GM10847 (cell line): ENCODE results near the gene TTC9C.
A peak's percentile ranks its signal among the peaks of the same experiment; 100 is the strongest.

Experiments used
- POLR2A ChIP-seq: IDR thresholded peaks from 2 replicates; pipeline ENCODE4 v1.6.1; 2011; ENCODE audit not compliant: insufficient read length; ENCODE audit errors: extremely low read depth

TTC9C gene

GRCh38 chr11:62726915-62727164, 1.4 kb upstream of the TTC9C start:
- no peak for TF ChIP-seq POLR2A

GRCh38 chr11:62727165-62727871, 968 bp upstream of the TTC9C start, which contains the start of gene HNRNPUL2:
Gene HNRNPUL2 (minus strand): TSS chr11:62727457. CDS start chr11:62727156, 301 bp downstream.
- TF ChIP-seq POLR2A, result peak; percentile 92

- TF ChIP-seq POLR2A, result no peak
These were observed 465 bp upstream of the TTC9C start for GRCh38 chr11:62727872-62728170.

GRCh38 chr11:62732830-62733229, 4.5 kb downstream of the TTC9C start:
- no peak for TF ChIP-seq POLR2A

- no peak for TF ChIP-seq POLR2A
These were observed 8.9 kb downstream of the TTC9C start for GRCh38 chr11:62737196-62737595.

- TF ChIP-seq POLR2A, result no peak
These were observed 19.3 kb downstream of the TTC9C start for GRCh38 chr11:62747475-62748160.

DNA sequence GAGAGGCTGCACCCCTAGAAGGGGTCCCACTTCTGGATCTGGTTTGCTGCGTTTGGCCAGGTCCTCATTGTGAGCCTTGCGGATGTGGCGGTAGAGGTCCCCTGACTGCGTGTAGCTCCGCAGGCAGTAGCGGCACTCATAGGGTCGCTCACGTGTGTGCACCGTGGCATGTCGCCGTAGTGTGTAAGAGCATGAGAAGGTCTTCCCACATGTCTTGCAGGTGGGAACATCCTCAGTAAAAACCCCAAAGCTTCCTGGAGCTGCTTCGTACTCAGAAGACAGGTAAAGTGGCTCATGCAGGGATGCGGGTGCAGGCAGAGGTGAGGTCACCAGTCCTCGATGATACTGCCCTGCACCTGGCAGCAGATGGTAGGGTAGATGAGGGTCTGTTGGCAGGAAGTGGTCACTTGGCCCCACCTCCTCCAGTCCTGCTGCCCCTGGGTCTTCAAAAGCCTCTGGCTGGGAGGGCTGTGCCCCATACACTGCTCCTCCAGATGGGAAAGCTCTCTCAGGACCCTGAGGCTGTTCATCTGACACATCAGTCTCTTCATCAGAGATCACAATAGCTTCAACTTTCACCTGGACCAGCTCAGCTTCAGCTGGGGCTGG, 24.0 kb downstream of the TTC9C start:
- TF ChIP-seq POLR2A, result no peak

DNA sequence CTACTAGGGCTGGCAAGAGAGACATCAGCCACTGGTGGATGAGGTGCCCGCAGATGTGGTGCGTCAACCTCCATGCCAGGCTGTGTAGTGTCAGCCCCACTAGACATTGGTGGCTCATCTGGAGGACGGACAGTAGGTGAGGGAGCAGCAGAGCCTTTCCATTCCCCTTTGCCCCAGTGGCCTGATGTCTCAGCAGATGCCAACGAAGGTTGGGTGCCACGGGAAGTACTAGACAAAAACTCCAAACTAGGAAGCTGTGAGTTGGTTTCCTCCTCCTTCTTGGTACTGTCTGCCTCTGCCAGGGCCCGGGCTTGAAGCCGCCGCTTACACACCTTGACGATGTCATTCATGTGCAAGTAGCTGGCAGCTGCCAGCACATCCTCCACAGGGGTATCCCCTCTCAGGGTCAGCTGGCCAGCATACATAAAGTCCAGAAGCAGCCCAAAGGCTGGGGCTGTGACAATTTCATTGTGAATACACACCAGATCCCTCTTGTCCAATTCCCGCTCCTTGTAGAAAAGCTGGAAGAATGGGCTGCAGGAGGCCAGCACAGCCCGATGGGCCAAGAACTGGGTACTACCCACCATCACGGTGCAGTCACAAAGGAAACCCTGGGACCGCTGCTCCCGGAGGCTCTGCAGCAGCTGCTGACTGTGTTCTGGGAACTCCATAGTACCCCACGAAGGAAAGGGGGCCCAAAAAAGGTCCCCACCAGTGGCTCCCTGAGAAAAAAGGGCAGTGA, 24.9 kb downstream of the TTC9C start:
- TF ChIP-seq POLR2A, result no peak

GRCh38 chr11:62753736-62754603, 25.7 kb downstream of the TTC9C start, which contains the start of gene ZBTB3:
Gene ZBTB3 (minus strand): TSS chr11:62754160. CDS start chr11:62753664, 496 bp downstream.
- peak; percentile 57 for TF ChIP-seq POLR2A

DNA sequence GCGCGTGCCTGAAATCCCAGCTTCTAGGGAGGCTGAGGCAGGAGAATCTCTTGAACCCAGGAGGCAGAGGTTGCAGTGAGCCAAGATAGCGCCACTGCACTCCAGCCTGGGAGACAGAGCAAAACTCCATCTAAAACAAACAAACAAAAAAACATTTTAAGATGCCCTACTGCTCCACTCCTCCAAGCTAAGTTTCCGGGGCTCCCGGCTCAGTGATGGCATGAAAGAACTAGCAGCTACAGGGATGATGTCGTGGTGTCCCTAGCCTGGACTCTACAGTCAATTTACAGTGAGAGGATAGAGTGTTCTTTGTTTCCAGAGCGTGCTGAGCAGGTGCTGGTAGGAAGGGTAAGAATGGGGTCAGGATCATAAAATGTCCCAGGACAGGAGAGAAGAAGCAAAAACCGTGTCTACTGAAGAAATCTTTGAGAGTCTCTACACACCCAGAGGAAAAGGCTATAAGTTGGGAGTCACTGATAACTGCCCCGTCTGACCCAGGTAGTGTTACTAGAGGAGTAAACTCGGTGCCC, 26.9 kb downstream of the TTC9C start:
- TF ChIP-seq POLR2A, result no peak

DNA sequence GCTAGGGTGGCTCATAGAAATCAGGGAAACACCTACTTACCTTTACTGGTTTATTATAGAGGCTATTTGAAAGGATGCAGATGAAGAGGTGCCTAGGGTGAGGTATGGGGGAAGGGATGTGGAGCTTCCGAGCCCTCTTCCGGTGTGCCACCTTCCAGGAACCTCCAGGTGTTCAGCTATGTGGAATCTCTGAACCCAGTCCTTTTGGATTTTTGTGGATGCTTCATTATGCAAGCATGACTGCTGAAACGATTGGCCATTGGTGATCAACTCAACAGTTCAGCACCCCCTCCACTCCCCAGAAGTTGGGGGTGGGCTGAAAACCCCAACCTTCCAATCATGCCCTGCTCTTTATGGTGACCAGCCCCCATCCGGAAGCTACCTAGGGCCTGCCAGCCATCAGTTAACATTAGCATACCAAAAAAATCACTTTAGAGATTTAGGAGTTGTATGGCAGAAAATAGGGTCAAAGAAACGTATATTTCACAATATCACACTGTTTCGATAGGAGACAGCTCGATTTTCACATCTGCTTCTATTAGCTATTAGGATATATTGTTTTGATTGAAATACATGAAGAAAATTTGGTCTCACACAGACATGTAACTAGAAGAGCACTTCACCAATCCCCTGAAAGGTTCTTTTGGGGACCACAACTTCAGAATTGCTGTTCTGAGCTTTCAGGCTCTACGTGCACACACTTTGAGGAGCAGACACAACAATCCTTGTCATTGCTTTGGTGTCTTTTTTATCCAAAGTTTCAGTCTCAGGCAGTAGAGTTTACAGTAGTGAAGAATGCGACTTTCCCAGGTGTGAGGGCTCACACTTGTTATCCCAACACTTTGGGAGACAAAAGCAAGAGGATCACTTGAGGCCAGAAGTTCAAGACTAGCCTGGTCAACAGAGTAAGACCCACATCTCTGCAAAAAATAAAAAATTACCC, 29.8 kb downstream of the TTC9C start:
- no peak for TF ChIP-seq POLR2A

DNA sequence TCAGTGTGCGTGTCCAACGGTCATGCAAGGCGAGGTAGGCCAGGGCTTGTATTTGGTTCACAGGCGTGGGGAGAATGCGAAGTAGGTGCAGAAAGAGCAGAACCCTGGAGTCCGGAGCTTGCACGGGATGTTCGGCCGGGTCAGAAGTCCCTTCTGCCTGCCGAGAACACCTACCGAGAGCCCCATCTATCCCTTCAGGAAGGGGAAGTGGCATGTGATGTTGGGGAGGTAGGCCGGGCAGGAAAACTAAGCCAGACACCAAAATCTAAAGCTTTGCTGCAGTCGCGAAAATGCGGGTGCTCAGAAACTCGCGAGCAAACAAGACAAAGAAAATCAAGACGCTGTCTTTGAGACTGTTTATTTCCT, 42.5 kb downstream of the TTC9C start:
- no peak for TF ChIP-seq POLR2A

DNA sequence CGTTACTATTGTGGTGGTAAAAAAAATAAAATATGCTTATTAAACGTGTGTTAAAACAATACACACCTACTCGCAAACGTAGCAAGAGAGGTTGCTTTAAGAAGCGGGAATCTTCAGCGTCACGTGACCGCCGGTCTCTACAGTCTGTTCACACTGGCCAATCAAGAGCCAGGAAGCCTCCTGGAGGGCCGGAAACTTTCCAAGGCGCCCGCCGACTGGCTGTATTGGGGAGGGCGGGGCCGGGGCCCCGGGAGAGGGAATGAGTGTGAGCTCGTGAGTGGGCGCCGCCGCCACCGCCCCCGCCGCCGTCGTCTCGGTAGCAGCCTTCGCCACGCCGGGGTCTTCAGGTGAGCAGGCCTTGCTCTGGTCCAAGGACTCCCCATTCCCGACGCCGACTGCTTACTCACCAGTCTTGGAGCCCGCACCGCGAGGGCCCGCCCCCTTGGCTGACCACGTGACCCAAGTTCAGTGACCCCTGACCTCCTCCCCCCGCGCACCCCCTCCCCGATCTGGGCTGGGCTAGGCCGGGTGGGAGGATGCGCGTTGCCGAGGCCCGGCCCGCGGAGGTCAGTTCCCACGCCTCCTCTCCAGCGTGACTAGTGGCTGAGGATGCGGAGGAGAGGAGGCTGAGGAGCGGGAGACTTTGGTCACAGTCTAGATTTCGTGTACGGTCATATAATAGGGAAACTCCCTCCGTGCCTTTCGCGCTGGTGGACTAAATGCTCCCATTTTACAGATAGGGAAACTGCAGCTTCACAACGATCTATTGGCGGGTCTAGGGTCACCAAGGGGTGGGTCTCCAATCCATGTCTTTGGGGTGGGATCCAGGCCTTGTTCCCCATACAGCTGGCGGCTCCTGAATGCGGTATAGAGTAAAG, 43.1 kb downstream of the TTC9C start, which contains the start of gene TAF6L:
TSS of gene TAF6L (plus strand) at position 253 of the 878 bp plus-strand sequence. CDS start 4,388 bp downstream, outside the sequence.
- TF ChIP-seq POLR2A, result peak; percentile 47
